PFSK-1 (cell line): ENCODE results near the gene VAT1L.

Experiments used
- FOXP2 ChIP-seq: optimal IDR thresholded peaks from 2 replicates; pipeline ENCODE3; 2011; ENCODE audit warnings: borderline replicate concordance, control low read depth, inconsistent platforms; ENCODE audit not compliant: insufficient read depth; ENCODE audit errors: extremely low read length, extremely low read depth
- POLR2AphosphoS5 ChIP-seq: IDR thresholded peaks from 2 replicates; pipeline ENCODE4 v1.6.1; 2012; ENCODE audit warnings: low read depth, mild to moderate bottlenecking, control low read depth, low read length, moderate library complexity
- REST ChIP-seq, 2 experiments: IDR thresholded peaks; 2 replicates each; pipeline versions ENCODE4 v1.6.1 to v1.8.0; 2011 to 2012; ENCODE audit warnings: low read depth in 2 of 2, low read length in 2 of 2, control low read depth in 1 of 2, inconsistent platforms in 1 of 2, mild to moderate bottlenecking in 1 of 2, moderate library complexity in 1 of 2; ENCODE audit not compliant: insufficient read depth in 1 of 2
- SIN3A ChIP-seq: IDR thresholded peaks from 2 replicates; pipeline ENCODE4 v1.6.1; 2012; ENCODE audit warnings: mild to moderate bottlenecking, low read length, moderate library complexity, borderline replicate concordance; ENCODE audit not compliant: insufficient read depth
- TAF1 ChIP-seq: IDR thresholded peaks from 2 replicates; pipeline ENCODE4 v1.6.1; 2012; ENCODE audit warnings: low read length, control low read depth, borderline replicate concordance; ENCODE audit not compliant: insufficient read depth

Gene VAT1L

DNA sequence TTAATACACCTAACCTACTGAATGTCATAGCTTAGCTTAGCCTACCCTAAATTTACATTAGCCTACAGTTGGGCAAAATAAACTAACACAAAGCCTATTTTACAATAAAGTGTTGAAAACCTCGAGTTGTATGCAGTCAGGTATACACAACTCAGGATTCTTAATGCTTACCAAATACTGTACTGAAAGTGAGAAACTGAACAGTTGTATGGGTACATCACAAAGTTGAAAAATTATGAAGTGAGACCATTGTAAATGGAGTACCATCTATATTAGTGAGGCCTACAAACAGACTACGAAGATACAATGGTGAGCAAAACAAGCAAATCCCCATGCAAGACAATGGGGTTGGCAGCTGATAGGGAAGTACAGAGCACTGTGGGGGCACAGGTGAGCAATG lies 79.7 kb downstream of the VAT1L start:
- no peak for TF ChIP-seq REST (IDR thresholded peaks at IDR 0.05; ENCODE audit: insufficient read depth in 1 of 2, low read depth in 2 of 2, low read length in 2 of 2)
- TF ChIP-seq POLR2AphosphoS5 = no peak
- TF ChIP-seq TAF1 = no peak
- no peak for TF ChIP-seq SIN3A
- TF ChIP-seq FOXP2 = no peak

DNA sequence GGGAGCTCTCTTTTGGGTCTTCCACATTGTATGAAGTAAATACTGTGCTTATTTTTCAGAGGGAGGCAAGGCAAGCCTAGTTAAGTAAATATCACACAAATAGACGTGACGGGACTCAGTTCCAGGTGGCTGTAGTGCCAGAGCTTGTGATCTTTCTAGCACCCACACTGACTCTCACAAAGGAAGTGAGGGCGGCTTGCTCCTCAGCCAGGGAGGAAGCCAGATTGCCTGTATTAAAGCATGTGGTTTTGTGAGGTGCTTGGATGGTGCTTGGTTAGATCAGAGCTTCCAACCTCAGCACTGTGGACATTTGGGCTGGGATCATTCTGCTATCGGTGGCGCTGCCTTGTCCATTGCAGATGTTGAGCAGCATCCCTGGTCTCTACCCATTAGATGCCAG lies 80.1 kb downstream of the VAT1L start:
- no peak for TF ChIP-seq TAF1
- no peak for TF ChIP-seq POLR2AphosphoS5
- TF ChIP-seq FOXP2 = no peak
- TF ChIP-seq SIN3A = no peak
- TF ChIP-seq REST (IDR thresholded peaks at IDR 0.05; ENCODE audit: insufficient read depth in 1 of 2, low read depth in 2 of 2, low read length in 2 of 2) = no peak

DNA sequence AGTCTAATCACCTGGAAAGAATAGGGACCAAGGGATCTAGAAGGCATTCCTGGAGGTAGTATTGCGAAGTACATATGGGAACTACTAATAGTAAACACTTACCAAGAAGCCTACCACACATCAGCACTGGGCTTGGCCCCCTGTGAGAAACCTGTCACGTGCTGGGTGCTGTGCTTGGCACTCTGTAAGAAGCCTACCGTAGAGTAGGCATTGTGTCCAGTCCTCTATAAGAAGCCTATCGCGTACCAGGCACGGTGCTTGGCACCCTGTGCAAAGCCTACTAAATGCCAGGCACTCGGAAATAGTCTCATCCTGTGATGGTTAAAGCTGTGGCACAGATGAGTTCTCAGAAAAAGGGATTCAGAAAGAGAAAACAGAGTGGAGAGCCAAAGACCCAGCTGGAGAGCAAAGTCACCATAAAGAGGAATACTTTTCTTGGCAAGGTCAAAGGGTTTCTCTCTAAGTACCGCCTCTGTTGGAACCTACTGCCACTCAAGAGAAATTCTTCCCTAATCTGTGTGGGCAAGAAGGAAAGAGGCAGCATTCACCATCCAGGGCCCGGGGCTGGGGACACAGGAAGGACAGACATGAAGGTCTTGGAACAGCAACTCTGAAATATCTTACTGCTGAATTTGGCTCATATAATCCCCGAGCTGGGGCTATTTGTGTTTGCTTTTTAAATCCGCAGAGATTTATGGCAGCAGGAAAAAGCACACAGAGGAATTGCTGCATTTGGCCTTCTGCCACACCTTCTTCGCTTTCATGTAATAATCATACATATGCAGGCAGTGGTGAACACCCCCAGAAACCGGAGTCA lies 81.8 kb downstream of the VAT1L start:
- TF ChIP-seq REST (IDR thresholded peaks at IDR 0.05; ENCODE audit: insufficient read depth in 1 of 2, low read depth in 2 of 2, low read length in 2 of 2) = no peak

- TF ChIP-seq SIN3A = no peak
- no peak for TF ChIP-seq POLR2AphosphoS5
- TF ChIP-seq TAF1 = no peak
- no peak for TF ChIP-seq REST (IDR thresholded peaks at IDR 0.05; ENCODE audit: insufficient read depth in 1 of 2, low read depth in 2 of 2, low read length in 2 of 2)
- no peak for TF ChIP-seq FOXP2
Measured at GRCh38 chr16:77871932-77872331, 83.6 kb downstream of the VAT1L start.

DNA sequence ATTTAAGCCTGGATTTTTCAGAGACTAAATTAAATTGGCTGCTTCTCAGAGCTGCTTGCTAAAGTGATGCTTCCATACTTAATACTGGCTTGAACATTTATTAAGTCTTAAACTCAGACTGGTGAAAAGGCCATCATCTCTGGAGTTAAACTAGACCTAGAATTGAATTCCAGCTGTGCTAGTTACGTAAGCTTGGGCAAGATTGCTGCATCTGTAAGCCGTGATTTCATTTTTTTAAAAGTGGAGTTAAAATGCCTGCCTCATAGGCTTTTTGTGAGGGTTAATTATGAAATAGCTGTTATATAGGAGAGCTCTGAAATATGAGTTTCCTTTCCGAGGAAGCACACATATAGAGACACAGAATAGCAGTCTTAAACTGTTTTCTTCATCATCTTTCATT lies 84.7 kb downstream of the VAT1L start:
- TF ChIP-seq FOXP2 (no peak), POLR2AphosphoS5 (no peak), SIN3A (no peak), REST (IDR thresholded peaks at IDR 0.05; ENCODE audit: insufficient read depth in 1 of 2, low read depth in 2 of 2, low read length in 2 of 2) (no peak), TAF1 (no peak)
